Measurements from ENCODE around the gene CNTN6. TPM values are rescaled to one million over a fixed set of nuclear protein-coding genes. Genes with fewer than 3 reads are reported as not detected.
A peak's percentile ranks its signal among the peaks of the same experiment; 100 is the strongest.

CNTN6 gene
- total and polyA plus RNA-seq, 9 donors: 0.72 to 3.3 (median 1.2) TPM

- no peak overlapping the region for H3K27ac ChIP-seq (ENCODE audit: low read length)
- no peaks in the 10 kb centered on the region for H3K9me3 ChIP-seq (replicated peaks; ENCODE audit: control insufficient read depth, low read depth, low read length)
- WGBS (ENCODE audit: insufficient coverage): no CpG with 5 or more reads among the region's 1 CpG
- no peak overlapping the region for H3K4me3 ChIP-seq (ENCODE audit: low read length)
- no peaks in the 10 kb centered on the region for H3K36me3 ChIP-seq (ENCODE audit: control insufficient read depth, insufficient read depth, low read length)
- no peak for DNase-seq
- H3K4me1 ChIP-seq (ENCODE audit: control insufficient read depth, insufficient read depth, low read length): peaks cover 5% of the 10 kb centered on the region
- H3K27me3 ChIP-seq (ENCODE audit: control insufficient read depth, insufficient read depth, low read length): no peaks in the 10 kb centered on the region
Observed at GRCh38 chr3:1088503-1088902, 4.3 kb upstream of the CNTN6 start.

GRCh38 chr3:1091286-1091685, 1.5 kb upstream of the CNTN6 start:
- Histone ChIP-seq H3K27ac (ENCODE audit: low read length) (no peak overlapping the region), H3K9me3 (replicated peaks; ENCODE audit: control insufficient read depth, low read depth, low read length) (no peaks in the 10 kb centered on the region), H3K4me1 (ENCODE audit: control insufficient read depth, insufficient read depth, low read length) (peaks cover 5% of the 10 kb centered on the region), H3K4me3 (ENCODE audit: low read length) (no peak overlapping the region), H3K36me3 (ENCODE audit: control insufficient read depth, insufficient read depth, low read length) (no peaks in the 10 kb centered on the region), H3K27me3 (ENCODE audit: control insufficient read depth, insufficient read depth, low read length) (no peaks in the 10 kb centered on the region)
- DNase-seq: no peak
- WGBS (ENCODE audit: insufficient coverage): 75% methylated on average over 1 of the region's 1 CpG

- no peak overlapping the region for H3K27ac ChIP-seq (ENCODE audit: low read length)
- no peak for DNase-seq
- peaks cover 3% of the 10 kb centered on the region for H3K9me3 ChIP-seq (replicated peaks; ENCODE audit: control insufficient read depth, low read depth, low read length)
- H3K4me3 ChIP-seq (ENCODE audit: low read length): no peak overlapping the region
- H3K4me1 ChIP-seq (ENCODE audit: control insufficient read depth, insufficient read depth, low read length): peaks cover 3% of the 10 kb centered on the region
- H3K36me3 ChIP-seq (ENCODE audit: control insufficient read depth, insufficient read depth, low read length): no peaks in the 10 kb centered on the region
- no peaks in the 10 kb centered on the region for H3K27me3 ChIP-seq (ENCODE audit: control insufficient read depth, insufficient read depth, low read length)
- WGBS (ENCODE audit: insufficient coverage): no CpG with 5 or more reads among the region's 2 CpGs
Observed at GRCh38 chr3:1092061-1092460, 763 bp upstream of the CNTN6 start.

GRCh38 chr3:1093217-1093616, 393 bp downstream of the CNTN6 start:
- Histone ChIP-seq H3K9me3 (replicated peaks; ENCODE audit: control insufficient read depth, low read depth, low read length) (peaks cover 3% of the 10 kb centered on the region), H3K36me3 (ENCODE audit: control insufficient read depth, insufficient read depth, low read length) (no peaks in the 10 kb centered on the region), H3K4me1 (ENCODE audit: control insufficient read depth, insufficient read depth, low read length) (no peaks in the 10 kb centered on the region), H3K27ac (ENCODE audit: low read length) (peak overlapping the region; percentile 8), H3K27me3 (ENCODE audit: control insufficient read depth, insufficient read depth, low read length) (no peaks in the 10 kb centered on the region), H3K4me3 (ENCODE audit: low read length) (peak overlapping the region; percentile 26)
- peak; percentile 22 for DNase-seq
- WGBS (ENCODE audit: insufficient coverage): 49% methylated on average over 5 of the region's 6 CpGs

GRCh38 chr3:1103525-1103924, 10.7 kb downstream of the CNTN6 start:
- H3K27ac ChIP-seq (ENCODE audit: low read length): no peak overlapping the region
- WGBS (ENCODE audit: insufficient coverage): no CpG with 5 or more reads among the region's 6 CpGs
- H3K9me3 ChIP-seq (replicated peaks; ENCODE audit: control insufficient read depth, low read depth, low read length): peaks cover 2% of the 10 kb centered on the region
- no peaks in the 10 kb centered on the region for H3K27me3 ChIP-seq (ENCODE audit: control insufficient read depth, insufficient read depth, low read length)
- H3K4me3 ChIP-seq (ENCODE audit: low read length): no peak overlapping the region
- no peak for DNase-seq
- no peaks in the 10 kb centered on the region for H3K4me1 ChIP-seq (ENCODE audit: control insufficient read depth, insufficient read depth, low read length)
- no peaks in the 10 kb centered on the region for H3K36me3 ChIP-seq (ENCODE audit: control insufficient read depth, insufficient read depth, low read length)

- Histone ChIP-seq H3K36me3 (ENCODE audit: control insufficient read depth, insufficient read depth, low read length) (no peaks in the 10 kb centered on the region), H3K9me3 (replicated peaks; ENCODE audit: control insufficient read depth, low read depth, low read length) (no peaks in the 10 kb centered on the region), H3K4me1 (ENCODE audit: control insufficient read depth, insufficient read depth, low read length) (no peaks in the 10 kb centered on the region), H3K27me3 (ENCODE audit: control insufficient read depth, insufficient read depth, low read length) (no peaks in the 10 kb centered on the region), H3K4me3 (ENCODE audit: low read length) (no peak overlapping the region), H3K27ac (ENCODE audit: low read length) (no peak overlapping the region)
- DNase-seq: no peak
- 72% methylated on average over 3 of the region's 8 CpGs for WGBS (ENCODE audit: insufficient coverage)
Observed at GRCh38 chr3:1117843-1118473, 25.1 kb downstream of the CNTN6 start.

- Histone ChIP-seq H3K36me3 (ENCODE audit: control insufficient read depth, insufficient read depth, low read length) (no peaks in the 10 kb centered on the region), H3K27ac (ENCODE audit: low read length) (no peak overlapping the region), H3K4me3 (ENCODE audit: low read length) (no peak overlapping the region), H3K9me3 (replicated peaks; ENCODE audit: control insufficient read depth, low read depth, low read length) (no peaks in the 10 kb centered on the region), H3K27me3 (ENCODE audit: control insufficient read depth, insufficient read depth, low read length) (no peaks in the 10 kb centered on the region), H3K4me1 (ENCODE audit: control insufficient read depth, insufficient read depth, low read length) (no peaks in the 10 kb centered on the region)
- WGBS (ENCODE audit: insufficient coverage): no CpG with 5 or more reads among the region's 1 CpG
- no peak for DNase-seq
Observed at GRCh38 chr3:1131166-1131565, 38.3 kb downstream of the CNTN6 start.

GRCh38 chr3:1135194-1135593, 42.4 kb downstream of the CNTN6 start:
- Histone ChIP-seq H3K4me3 (ENCODE audit: low read length) (no peak overlapping the region), H3K4me1 (ENCODE audit: control insufficient read depth, insufficient read depth, low read length) (no peaks in the 10 kb centered on the region), H3K27me3 (ENCODE audit: control insufficient read depth, insufficient read depth, low read length) (no peaks in the 10 kb centered on the region), H3K36me3 (ENCODE audit: control insufficient read depth, insufficient read depth, low read length) (no peaks in the 10 kb centered on the region), H3K9me3 (replicated peaks; ENCODE audit: control insufficient read depth, low read depth, low read length) (no peaks in the 10 kb centered on the region), H3K27ac (ENCODE audit: low read length) (no peak overlapping the region)
- DNase-seq: peak; percentile 12
- no CpG with 5 or more reads among the region's 2 CpGs for WGBS (ENCODE audit: insufficient coverage)

GRCh38 chr3:1138036-1138435, 45.2 kb downstream of the CNTN6 start:
- H3K36me3 ChIP-seq (ENCODE audit: control insufficient read depth, insufficient read depth, low read length): no peaks in the 10 kb centered on the region
- no peak overlapping the region for H3K4me3 ChIP-seq (ENCODE audit: low read length)
- H3K9me3 ChIP-seq (replicated peaks; ENCODE audit: control insufficient read depth, low read depth, low read length): no peaks in the 10 kb centered on the region
- H3K27me3 ChIP-seq (ENCODE audit: control insufficient read depth, insufficient read depth, low read length): no peaks in the 10 kb centered on the region
- 7% methylated on average over 2 of the region's 2 CpGs for WGBS (ENCODE audit: insufficient coverage)
- no peak overlapping the region for H3K27ac ChIP-seq (ENCODE audit: low read length)
- no peaks in the 10 kb centered on the region for H3K4me1 ChIP-seq (ENCODE audit: control insufficient read depth, insufficient read depth, low read length)
- DNase-seq: no peak

GRCh38 chr3:1139071-1139470, 46.2 kb downstream of the CNTN6 start:
- H3K27me3 ChIP-seq (ENCODE audit: control insufficient read depth, insufficient read depth, low read length): no peaks in the 10 kb centered on the region
- no peak overlapping the region for H3K4me3 ChIP-seq (ENCODE audit: low read length)
- H3K9me3 ChIP-seq (replicated peaks; ENCODE audit: control insufficient read depth, low read depth, low read length): no peaks in the 10 kb centered on the region
- no CpG with 5 or more reads among the region's 1 CpG for WGBS (ENCODE audit: insufficient coverage)
- DNase-seq: peak; percentile 41
- no peak overlapping the region for H3K27ac ChIP-seq (ENCODE audit: low read length)
- H3K4me1 ChIP-seq (ENCODE audit: control insufficient read depth, insufficient read depth, low read length): no peaks in the 10 kb centered on the region
- H3K36me3 ChIP-seq (ENCODE audit: control insufficient read depth, insufficient read depth, low read length): no peaks in the 10 kb centered on the region

- Histone ChIP-seq H3K27me3 (ENCODE audit: control insufficient read depth, insufficient read depth, low read length) (no peaks in the 10 kb centered on the region), H3K9me3 (replicated peaks; ENCODE audit: control insufficient read depth, low read depth, low read length) (no peaks in the 10 kb centered on the region), H3K27ac (ENCODE audit: low read length) (no peak overlapping the region), H3K36me3 (ENCODE audit: control insufficient read depth, insufficient read depth, low read length) (no peaks in the 10 kb centered on the region), H3K4me3 (ENCODE audit: low read length) (no peak overlapping the region), H3K4me1 (ENCODE audit: control insufficient read depth, insufficient read depth, low read length) (no peaks in the 10 kb centered on the region)
- no peak for DNase-seq
- no CpG with 5 or more reads among the region's 1 CpG for WGBS (ENCODE audit: insufficient coverage)
Observed at GRCh38 chr3:1147326-1147725, 54.5 kb downstream of the CNTN6 start.

Data from muscle of leg (tissue), 11 donors.